ENCODE results near the gene ARHGAP11A.

The ARHGAP11A gene

DNA sequence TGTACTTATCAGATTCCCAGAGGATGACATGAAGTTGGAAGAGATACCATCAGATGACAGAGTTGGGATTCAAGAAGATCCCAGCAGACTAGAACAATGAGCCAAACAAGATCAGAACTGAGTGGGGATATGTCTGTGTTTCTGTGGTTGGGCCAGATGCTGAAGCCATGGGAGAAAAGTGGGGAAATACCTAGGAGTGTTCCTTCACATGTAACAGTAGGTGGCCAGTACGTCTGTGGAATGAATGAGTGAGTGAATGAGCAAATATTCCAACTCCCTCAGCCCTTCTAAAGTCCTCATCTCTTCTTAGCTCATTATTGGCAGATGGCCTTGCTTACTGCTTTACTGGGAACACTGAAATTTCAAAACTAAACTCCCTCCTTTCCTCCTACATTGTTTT is 70.3 kb downstream of the ARHGAP11A start:
- no peak for DNase-seq (ENCODE audit: low read depth in 2 of 2)

DNA sequence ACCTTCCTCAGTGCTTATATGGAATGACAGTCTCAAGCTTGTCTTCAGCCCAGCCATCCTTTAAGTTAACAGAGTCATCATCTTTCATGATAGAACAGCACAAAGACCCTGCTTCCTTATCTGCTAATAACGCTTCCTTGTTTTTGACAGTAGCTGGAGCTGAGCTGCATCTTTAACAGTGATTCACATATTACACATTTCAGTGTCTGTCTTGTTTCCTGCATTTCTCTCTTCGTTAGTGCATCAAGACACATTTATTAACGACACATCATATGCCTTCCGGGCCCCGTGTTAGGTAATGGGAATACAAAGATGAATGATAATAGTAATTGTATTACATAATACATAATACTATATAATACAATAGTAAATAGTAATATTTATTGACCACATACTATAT is 72.3 kb downstream of the ARHGAP11A start:
- no peak for DNase-seq (ENCODE audit: low read depth in 2 of 2)

DNA sequence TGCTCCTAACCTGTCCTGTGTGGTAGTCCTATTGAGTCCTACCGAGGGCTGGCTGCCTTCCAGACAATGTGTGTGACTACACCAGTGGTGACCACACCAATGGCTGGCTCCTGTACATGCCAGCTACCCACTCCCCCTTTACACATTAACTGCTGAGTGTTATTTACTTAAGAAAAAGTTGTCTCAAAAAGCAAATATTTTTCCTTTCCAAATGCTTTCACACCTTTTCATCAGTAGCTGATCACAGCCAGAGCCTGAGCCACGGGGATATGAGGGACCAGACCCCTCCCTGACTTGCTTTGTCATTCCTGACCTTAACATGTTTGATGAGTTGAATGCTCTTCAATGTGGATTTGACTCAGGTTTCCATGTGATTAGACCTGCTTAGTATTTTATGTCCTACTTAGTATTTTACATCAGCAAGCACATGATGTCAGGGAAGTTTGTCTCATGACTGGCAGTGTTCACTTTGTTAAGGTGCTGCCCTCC is 72.9 kb downstream of the ARHGAP11A start:
- no peak for DNase-seq (ENCODE audit: low read depth in 2 of 2)

Measured in stimulated activated CD4-positive, alpha-beta T cell treated with anti-CD3 and anti-CD28 coated beads, Interleukin-12 subunit alpha, Interleukin-12 subunit beta, amount 100 ng/mL, for 24 hours (primary cell).